Fibroblast of skin of right biceps (primary cell): ENCODE measurements around the gene ATP6V0A1.
"Not testable (repeated sequence)": the region's sequence is repeated elsewhere in the genome, so short reads cannot be mapped to it uniquely, and the experiment has no call there.

Experiments used
- DNase-seq: peaks from one replicate; pipeline ENCODE4 v3.0.0-alpha.2; 2013

ATP6V0A1 gene

DNA sequence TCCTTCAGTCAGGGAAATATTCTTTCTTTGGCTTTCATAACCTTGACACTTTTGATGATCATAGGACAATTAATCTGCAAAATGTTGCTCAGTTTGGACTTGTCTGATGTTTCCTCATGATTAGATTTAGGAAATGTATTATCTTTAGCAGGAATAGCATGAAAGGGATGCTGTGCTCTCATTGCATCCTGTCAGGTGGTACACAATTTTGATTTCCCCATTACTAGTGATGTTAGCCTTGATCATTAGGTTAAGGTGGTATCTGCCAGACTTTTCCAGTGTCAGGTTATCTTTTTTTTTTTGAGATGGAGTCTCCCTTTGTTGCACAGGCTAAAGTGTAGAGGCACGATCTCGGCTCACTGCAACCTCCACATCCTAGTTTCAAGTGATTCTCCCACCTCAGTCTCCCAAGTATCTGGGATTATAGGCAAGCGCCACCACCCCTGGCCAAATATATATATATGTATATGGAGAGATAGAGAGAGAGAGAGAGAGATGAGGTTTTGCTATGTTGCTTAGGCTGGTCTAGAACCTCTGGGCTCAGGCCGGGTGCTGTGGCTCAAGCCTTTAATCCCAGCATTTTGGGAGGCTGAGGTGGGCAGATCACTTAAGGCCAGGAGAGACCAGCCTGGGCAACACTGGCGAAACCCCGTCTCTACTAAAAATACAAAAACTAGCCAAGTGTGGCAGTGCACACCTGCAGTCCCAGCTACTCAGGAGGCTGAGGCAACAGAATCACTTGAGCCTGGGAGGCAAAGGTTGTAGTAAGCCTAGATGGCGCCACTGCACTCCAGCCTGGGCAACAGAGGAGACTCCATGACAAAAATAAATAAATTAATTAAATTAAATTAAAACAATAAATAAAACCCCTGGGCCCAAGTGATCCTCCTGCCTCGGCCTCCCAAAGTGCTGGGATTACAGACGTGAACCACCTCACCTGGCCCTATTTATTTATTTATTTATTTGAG lies 19.8 kb upstream of the ATP6V0A1 start:
- DNase-seq = no peak

GRCh38 chr17:42441371-42442195 lies 17.1 kb upstream of the ATP6V0A1 start:
- DNase-seq = no peak

GRCh38 chr17:42442196-42442565 lies 16.5 kb upstream of the ATP6V0A1 start:
- DNase-seq = no peak

- not testable (repeated sequence) for DNase-seq
Observed at GRCh38 chr17:42449176-42449575, 9.5 kb upstream of the ATP6V0A1 start.

GRCh38 chr17:42449838-42450237 lies 8.8 kb upstream of the ATP6V0A1 start:
- not testable (repeated sequence) for DNase-seq

GRCh38 chr17:42451270-42451669 lies 7.4 kb upstream of the ATP6V0A1 start:
- not testable (repeated sequence) for DNase-seq

DNA sequence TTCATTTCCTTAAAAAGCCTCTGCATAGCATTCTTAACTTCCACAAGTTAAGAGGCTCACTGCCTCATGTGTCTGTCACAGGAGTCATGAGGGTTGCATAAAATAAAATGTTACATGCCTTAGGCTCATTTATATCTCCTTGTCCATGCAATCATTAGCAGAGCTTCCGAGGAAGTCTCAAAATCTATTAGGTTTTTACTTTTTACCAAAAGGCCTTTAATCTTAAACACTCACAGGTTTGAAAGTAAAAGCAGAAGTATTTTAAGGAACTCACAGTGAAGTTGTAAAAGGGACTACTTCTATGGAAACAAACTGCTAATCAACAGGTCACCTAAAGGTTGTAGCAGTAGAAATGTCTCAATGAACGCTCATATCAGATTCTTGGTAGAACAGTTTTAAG lies 5.2 kb upstream of the ATP6V0A1 start:
- DNase-seq = no peak

GRCh38 chr17:42454987-42455386 lies 3.7 kb upstream of the ATP6V0A1 start:
- not testable (repeated sequence) for DNase-seq

DNA sequence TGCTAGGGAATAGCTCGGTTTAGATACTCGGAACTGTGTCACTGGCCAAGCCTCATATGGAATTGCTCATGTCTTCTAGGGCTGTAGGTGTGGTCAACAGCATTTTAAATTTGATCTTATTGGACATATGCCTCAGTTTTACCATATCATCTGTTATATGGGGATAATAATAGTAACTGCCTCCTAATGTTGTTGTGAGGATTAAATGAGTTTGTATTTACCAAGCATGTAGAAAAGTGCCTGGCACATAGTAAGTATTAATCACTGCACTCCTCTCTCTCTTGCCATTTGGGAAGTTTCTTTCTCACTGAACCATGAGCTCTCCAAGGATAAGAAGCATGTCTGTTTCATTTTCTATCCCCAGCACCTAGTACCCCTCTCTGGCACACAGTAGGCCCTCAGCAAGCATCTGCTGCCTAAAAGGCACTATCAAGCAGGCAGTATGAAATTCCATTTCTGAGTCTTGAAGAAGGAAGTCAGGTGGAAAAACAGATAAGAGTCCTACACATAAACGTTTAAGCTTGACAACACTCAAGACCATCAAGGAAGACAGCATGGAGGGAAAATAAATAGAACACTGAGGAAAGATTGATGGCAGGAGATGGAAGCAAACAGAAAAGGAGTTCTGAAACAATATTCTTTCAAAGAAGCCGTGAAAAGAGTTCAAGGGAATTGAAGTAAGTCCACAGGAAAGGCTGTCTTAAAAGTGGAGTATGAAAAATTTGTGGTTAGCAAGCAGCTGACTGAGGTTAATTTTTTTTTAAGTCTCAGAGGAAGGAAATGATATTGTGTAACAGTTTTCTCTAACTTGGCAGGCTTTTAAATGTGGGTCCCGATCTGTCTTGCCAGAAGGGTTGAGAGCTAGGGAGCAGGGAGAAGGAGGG lies 2.2 kb upstream of the ATP6V0A1 start:
- peak; percentile 80 for DNase-seq

GRCh38 chr17:42457107-42457792 lies 1.4 kb upstream of the ATP6V0A1 start:
- no peak for DNase-seq

DNA sequence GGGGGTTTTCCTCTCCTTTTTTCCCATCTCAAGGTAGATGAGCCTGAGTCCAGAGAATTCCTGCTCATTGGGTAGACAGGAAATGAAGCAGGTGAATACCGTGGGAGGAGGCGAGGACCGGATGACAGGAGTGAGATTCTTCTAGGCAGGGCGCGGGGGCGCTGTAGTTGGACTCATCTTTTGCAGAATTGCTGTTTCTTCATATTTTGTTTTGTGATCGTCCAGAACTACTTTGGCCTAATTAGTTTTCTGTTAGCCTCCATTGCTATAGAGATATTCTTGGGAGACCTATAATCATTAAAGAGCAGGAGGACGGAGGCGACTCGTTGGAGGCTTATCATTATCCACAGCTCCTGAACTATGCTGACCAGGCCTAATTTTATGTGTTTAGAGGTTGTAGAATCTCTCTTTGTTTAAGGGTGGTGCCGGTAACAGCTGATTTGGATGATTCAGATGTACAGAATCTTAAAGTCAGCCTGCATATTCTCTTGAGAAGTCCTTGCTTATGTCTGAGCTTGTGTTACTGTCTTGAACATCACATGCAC lies 650 bp downstream of the ATP6V0A1 start:
- peak; percentile 52 for DNase-seq

DNA sequence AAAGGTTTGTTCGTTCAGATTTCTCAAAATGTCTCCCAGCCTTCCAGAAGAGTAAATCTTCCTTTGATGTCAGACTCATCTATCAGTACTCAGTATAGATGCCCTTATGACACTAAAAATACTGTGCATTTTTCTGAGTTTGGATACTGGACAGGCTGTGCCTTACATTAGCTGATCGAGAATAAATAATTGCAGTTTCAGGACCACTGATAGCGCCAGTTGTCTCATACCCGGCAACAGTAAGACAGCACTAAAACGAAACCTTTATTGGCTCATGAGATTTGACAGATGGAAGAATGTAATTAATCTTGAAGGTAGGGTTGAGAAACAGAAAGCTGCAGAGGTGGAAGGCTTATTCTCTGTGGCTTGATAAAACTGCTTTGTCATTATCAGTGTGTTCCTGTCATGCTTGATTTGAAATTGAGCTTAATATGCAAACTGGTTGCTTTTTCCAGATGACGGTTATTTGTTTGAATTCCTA lies 1.2 kb downstream of the ATP6V0A1 start:
- peak; percentile 51 for DNase-seq

- DNase-seq = peak; percentile 32
Observed at GRCh38 chr17:42460371-42460770, 1.7 kb downstream of the ATP6V0A1 start.

DNA sequence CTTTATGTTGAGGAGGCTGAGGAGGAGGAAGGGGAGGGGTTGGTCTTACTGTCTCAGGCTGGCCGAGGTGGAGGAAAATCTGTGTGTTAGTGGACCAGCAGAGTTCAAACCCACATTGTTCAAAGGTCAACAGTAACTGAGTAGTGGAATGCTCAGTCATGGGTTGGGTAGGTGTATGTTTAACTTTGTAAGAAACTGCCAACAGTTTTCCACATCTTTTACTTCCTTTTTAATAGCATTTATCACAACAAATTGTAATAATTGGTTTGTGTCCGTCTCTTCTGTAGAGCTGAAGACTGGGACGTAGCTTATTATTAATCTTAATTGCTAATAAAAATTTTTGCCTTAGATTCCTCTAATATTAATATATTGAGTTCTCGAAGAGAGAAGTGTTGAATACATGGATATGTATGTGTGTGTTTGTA lies 5.3 kb downstream of the ATP6V0A1 start:
- DNase-seq = no peak

DNA sequence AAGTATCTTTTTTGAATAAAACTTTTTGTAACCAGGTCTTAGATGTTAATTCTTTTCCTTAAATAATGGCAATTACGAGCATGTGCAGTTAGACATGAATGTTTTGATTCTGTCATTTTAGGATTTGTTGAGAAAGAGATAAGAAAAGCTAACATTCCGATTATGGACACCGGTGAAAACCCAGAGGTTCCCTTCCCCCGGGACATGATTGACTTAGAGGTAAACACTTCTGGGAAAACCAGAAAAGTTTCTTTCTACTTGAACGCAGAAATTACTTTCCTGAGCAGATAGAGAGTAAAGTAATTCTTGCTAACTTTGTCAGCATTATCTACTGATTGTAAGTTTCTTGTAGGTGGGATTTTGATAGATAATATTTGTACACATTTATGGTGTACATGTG lies 9.2 kb downstream of the ATP6V0A1 start:
- DNase-seq = no peak

DNA sequence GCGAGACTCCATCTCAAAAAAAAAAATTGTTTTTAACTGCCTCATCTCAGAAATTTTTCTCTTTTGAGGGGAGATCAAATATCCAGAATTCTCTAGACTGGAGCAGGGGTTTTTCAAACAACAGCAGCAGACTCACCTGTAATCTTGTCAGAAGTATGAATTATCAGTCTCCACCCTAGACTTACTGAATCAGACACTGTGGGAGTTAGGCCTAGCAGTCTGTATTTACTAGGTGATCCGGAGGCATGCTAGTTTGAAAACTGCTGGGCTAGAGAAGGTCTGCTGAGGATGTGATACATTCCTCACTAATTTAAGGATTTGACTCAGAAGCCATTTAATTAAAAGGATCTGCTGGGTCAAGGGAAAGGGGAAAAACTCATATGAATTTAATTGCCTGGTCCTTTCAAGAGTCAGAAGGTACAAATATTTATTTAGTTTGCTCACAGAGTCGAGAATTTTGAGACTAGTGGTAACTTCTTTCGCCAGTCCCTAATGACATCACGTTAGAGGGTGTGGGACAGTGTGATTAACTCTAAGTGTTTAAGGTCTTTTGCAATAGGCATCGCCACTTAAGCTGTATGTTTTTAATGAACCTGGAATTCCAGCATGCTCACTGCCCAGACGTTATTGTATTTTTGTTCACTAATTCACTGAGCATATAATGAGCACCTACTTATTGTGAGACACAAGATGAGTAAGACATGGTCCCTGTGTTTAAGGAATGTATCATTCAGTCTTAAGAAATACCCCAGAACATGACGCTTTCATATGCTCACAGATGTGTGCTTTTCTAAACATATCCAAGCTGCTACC lies 14.2 kb downstream of the ATP6V0A1 start:
- peak; percentile 85 for DNase-seq

GRCh38 chr17:42474276-42474675 lies 15.6 kb downstream of the ATP6V0A1 start:
- DNase-seq = no peak

GRCh38 chr17:42475121-42475520 lies 16.4 kb downstream of the ATP6V0A1 start:
- no peak for DNase-seq

- DNase-seq = no peak
Observed at GRCh38 chr17:42475835-42476234, 17.2 kb downstream of the ATP6V0A1 start.

DNA sequence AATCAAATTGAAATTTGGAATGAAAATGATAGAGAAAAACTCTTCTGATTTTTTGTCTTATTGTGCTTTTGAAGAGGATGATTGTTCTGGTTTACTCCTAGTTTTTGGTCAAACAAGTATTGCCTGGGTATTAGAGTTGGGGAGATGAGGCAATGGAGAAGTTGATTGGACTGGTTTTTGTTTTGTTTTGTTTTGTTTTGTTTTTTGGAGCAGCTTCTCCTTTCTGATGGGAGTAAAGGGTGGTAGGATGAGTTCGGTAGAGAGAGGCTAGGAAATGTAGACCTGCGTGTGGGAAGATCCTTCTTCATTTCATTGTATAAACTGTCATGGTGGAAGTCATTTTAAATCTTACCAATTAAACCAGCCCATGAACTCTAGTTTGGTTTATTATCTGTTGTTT lies 17.7 kb downstream of the ATP6V0A1 start:
- DNase-seq = no peak

DNA sequence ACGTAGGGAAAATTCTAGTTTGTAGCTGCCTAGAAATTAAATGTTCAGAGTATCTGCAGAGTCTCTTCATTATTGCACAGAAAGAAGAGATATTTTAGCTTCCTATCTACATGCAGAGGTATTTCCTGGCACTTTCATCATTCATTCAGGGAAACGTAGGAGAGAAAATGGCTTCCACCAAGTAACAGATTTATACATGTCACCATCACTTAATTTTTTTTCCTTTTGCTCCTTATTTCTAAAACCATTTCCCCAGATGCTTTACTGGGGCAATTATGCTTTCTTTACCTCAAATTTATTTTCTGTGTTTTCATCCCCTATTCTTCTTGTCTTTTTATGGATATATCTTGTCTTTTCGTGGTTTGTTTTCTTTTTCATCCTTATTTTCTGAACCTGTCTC lies 18.5 kb downstream of the ATP6V0A1 start:
- DNase-seq = no peak
